Ovary (tissue), 3 donors: ENCODE results near the gene SERPINI2.

Experiments
- CTCF ChIP-seq, 3 donors: fragments of 450-650 bp in 2 of 3; fragments of 200-600 bp in 1 of 3; IDR thresholded peaks; one replicate each; pipeline versions ENCODE4 v1.5.1 to v1.8.0; 2016 to 2022; ENCODE audit warnings: antibody characterized with exemption in 3 of 3, mild to moderate bottlenecking in 1 of 3
- EP300 ChIP-seq: sonication (generic); formaldehyde crosslinking; IDR thresholded peaks from one replicate; pipeline ENCODE4 v1.6.1; 2017; ENCODE audit warnings: antibody characterized with exemption
- donor health status: DM: no; HTN: no; CAD: no.

DNA sequence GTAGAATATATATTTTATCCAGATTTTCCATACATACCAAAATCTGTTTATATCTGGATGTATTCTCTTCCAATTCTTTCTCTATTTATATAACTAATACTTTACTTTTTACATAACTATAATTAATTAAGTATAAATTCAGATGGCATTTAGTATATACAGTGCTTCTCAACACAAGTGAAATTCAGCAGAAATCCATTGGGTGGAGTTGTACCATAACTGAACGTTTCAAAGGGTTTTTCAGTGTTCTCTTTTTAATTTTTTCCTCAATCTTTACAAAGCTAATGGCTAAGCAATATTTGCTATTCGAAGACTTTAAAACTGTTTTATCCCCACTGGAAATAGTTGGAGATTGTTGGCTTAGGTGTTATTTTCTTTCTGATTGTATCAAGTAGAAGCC is 79.8 kb downstream of the SERPINI2 start:
- TF ChIP-seq CTCF (IDR thresholded peaks at IDR 0.05) (no peak), EP300 (no peak)
